Ectodermal cell (in vitro differentiated cells): Measurements from ENCODE around the gene PTPN9.
"Not testable (repeated sequence)": the region's sequence is repeated elsewhere in the genome, so short reads cannot be mapped to it uniquely, and the experiment has no call there.

Experiments used
- H3K27ac ChIP-seq: 2 replicates; pipeline ENCODE4 v1.7.0; 2013; ENCODE audit warnings: mild to moderate bottlenecking, low read depth, low read length; ENCODE audit not compliant: insufficient read depth, poor library complexity, severe bottlenecking
- H3K27me3 ChIP-seq: 2 replicates; pipeline ENCODE4 v1.7.0; 2013; ENCODE audit warnings: mild to moderate bottlenecking, low read length; ENCODE audit not compliant: insufficient read depth, control insufficient read depth, poor library complexity, severe bottlenecking
- H3K36me3 ChIP-seq: one replicate; pipeline ENCODE4 v1.7.0; 2013; ENCODE audit warnings: low read length; ENCODE audit not compliant: control insufficient read depth, insufficient read depth
- H3K4me1 ChIP-seq: one replicate; pipeline ENCODE4 v1.7.0; 2013; ENCODE audit warnings: low read length; ENCODE audit not compliant: control insufficient read depth, insufficient read depth
- H3K4me3 ChIP-seq: 2 replicates; pipeline ENCODE4 v1.7.0; 2013; ENCODE audit warnings: low read depth, low read length, control low read depth; ENCODE audit not compliant: insufficient read depth
- H3K9me3 ChIP-seq: 2 replicates; pipeline ENCODE4 v1.7.0; 2013; ENCODE audit warnings: mild to moderate bottlenecking, low read length, moderate library complexity; ENCODE audit not compliant: control insufficient read depth
- WGBS, 2 experiments: methylation state at CpG; one replicate each; pipeline ENCODE4 v1.1.7; 2013; ENCODE audit warnings: missing lambda C conversion rate in 2 of 2; 5-methylcytosine and 5-hydroxymethylcytosine counted together

Gene PTPN9

GRCh38 chr15:75558955-75559354 is 20.2 kb downstream of the PTPN9 start:
- H3K9me3 ChIP-seq, H3K27me3 ChIP-seq, H3K4me3 ChIP-seq, H3K36me3 ChIP-seq, H3K4me1 ChIP-seq, H3K27ac ChIP-seq: not testable (repeated sequence)
- 95 to 96% methylated on average over 23 of the region's 28 CpGs for WGBS, 2 experiments

- Histone ChIP-seq H3K4me3 (no peak overlapping the region), H3K4me1 (no peaks in the 10 kb centered on the region), H3K27ac (no peak overlapping the region), H3K9me3 (no peaks in the 10 kb centered on the region), H3K36me3 (no peaks in the 10 kb centered on the region), H3K27me3 (no peaks in the 10 kb centered on the region)
Measured at GRCh38 chr15:75554717-75555116, 24.4 kb downstream of the PTPN9 start.

- Histone ChIP-seq H3K27me3 (no peaks in the 10 kb centered on the region), H3K36me3 (no peaks in the 10 kb centered on the region), H3K4me1 (no peaks in the 10 kb centered on the region), H3K9me3 (no peaks in the 10 kb centered on the region), H3K27ac (no peak overlapping the region), H3K4me3 (no peak overlapping the region)
Measured at GRCh38 chr15:75553659-75554058, 25.5 kb downstream of the PTPN9 start.

GRCh38 chr15:75551091-75551490 is 28.0 kb downstream of the PTPN9 start:
- Histone ChIP-seq H3K4me3 (no peak overlapping the region), H3K27me3 (no peaks in the 10 kb centered on the region), H3K4me1 (no peaks in the 10 kb centered on the region), H3K9me3 (no peaks in the 10 kb centered on the region), H3K27ac (no peak overlapping the region), H3K36me3 (no peaks in the 10 kb centered on the region)
- 84 to 97% methylated on average over 4 of the region's 4 CpGs for WGBS, 2 experiments

- WGBS, 2 experiments, result 92 to 97% methylated on average over 1 of the region's 1 CpG
- Histone ChIP-seq H3K4me1 (no peaks in the 10 kb centered on the region), H3K27ac (no peak overlapping the region), H3K27me3 (no peaks in the 10 kb centered on the region), H3K9me3 (no peaks in the 10 kb centered on the region), H3K36me3 (no peaks in the 10 kb centered on the region), H3K4me3 (no peak overlapping the region)
Measured at GRCh38 chr15:75545064-75545463, 34.1 kb downstream of the PTPN9 start.

- Histone ChIP-seq H3K4me3 (no peak overlapping the region), H3K4me1 (no peaks in the 10 kb centered on the region), H3K27ac (no peak overlapping the region), H3K27me3 (no peaks in the 10 kb centered on the region), H3K36me3 (no peaks in the 10 kb centered on the region), H3K9me3 (no peaks in the 10 kb centered on the region)
- WGBS, 2 experiments, result 96 to 100% methylated on average over 2 of the region's 2 CpGs
Measured at GRCh38 chr15:75544359-75544758, 34.8 kb downstream of the PTPN9 start.

- H3K9me3 ChIP-seq, H3K4me3 ChIP-seq, H3K4me1 ChIP-seq, H3K27ac ChIP-seq, H3K36me3 ChIP-seq, H3K27me3 ChIP-seq: not testable (repeated sequence)
- WGBS, 2 experiments, result 82 to 85% methylated on average over 4 to 5 of the region's 6 CpGs
Measured at GRCh38 chr15:75542949-75543545, 36.1 kb downstream of the PTPN9 start.

- WGBS, 2 experiments, result 68 to 80% methylated on average over 2 of the region's 2 CpGs
- Histone ChIP-seq H3K9me3 (no peaks in the 10 kb centered on the region), H3K27ac (no peak overlapping the region)
Measured at GRCh38 chr15:75542386-75542797, 36.7 kb downstream of the PTPN9 start.

GRCh38 chr15:75538376-75538775 is 40.7 kb downstream of the PTPN9 start:
- Histone ChIP-seq H3K36me3 (no peaks in the 10 kb centered on the region), H3K27ac (no peak overlapping the region), H3K27me3 (no peaks in the 10 kb centered on the region), H3K9me3 (no peaks in the 10 kb centered on the region), H3K4me1 (no peaks in the 10 kb centered on the region), H3K4me3 (no peak overlapping the region)
- 94% methylated on average over 7 of the region's 7 CpGs for WGBS, 2 experiments

More at GRCh38 chr15:75542386-75542797, 36.7 kb downstream of the PTPN9 start:
- Histone ChIP-seq H3K4me3 (no peak overlapping the region), H3K36me3 (no peaks in the 10 kb centered on the region), H3K27me3 (no peaks in the 10 kb centered on the region), H3K4me1 (no peaks in the 10 kb centered on the region)

- Histone ChIP-seq H3K4me3 (no peak overlapping the region), H3K27ac (no peak overlapping the region), H3K27me3 (no peaks in the 10 kb centered on the region), H3K9me3 (no peaks in the 10 kb centered on the region), H3K36me3 (no peaks in the 10 kb centered on the region), H3K4me1 (no peaks in the 10 kb centered on the region)
- 94 to 97% methylated on average over 1 of the region's 1 CpG for WGBS, 2 experiments
Measured at GRCh38 chr15:75533945-75534344, 45.2 kb downstream of the PTPN9 start.
